Measurements from ENCODE around the gene CEACAM4.

DNA sequence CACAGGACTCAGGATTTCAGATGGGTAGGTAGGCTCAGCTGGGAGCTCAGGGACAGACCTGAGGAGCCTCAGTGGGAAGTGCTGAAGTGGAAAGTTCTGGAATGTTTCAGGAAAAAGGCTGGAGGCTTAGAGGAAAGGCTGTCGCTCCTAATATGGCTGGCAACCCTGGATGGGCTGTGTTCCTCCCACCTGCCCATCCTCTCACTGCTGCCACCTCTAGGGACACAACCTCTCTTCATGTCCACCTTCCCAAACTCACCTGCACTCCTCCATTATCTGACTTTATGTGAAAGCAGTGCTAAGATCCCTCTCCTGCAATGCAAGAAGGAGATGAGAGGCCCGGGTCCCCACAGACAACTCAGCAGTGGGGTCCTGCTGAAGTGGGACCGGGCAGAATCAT, 56.7 kb downstream of the CEACAM4 start:
- TF ChIP-seq, protein P1, sequence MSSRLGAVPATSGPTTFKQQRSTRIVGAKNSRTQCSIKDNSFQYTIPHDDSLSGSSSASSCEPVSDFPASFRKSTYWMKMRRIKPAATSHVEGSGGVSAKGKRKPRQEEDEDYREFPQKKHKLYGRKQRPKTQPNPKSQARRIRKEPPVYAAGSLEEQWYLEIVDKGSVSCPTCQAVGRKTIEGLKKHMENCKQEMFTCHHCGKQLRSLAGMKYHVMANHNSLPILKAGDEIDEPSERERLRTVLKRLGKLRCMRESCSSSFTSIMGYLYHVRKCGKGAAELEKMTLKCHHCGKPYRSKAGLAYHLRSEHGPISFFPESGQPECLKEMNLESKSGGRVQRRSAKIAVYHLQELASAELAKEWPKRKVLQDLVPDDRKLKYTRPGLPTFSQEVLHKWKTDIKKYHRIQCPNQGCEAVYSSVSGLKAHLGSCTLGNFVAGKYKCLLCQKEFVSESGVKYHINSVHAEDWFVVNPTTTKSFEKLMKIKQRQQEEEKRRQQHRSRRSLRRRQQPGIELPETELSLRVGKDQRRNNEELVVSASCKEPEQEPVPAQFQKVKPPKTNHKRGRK (tag; IDR thresholded peaks at IDR 0.05), result no peak
- TF ChIP-seq ZNF395 (CRISPR knock-in tag; IDR thresholded peaks at IDR 0.05) (no peak), MCM3 (IDR thresholded peaks at IDR 0.05) (no peak), NCOA4 (IDR thresholded peaks at IDR 0.05; ENCODE audit: partially characterized antibody) (no peak), PHB (CRISPR knock-in tag; IDR thresholded peaks at IDR 0.05) (no peak)
- TF ChIP-seq, protein P2, sequence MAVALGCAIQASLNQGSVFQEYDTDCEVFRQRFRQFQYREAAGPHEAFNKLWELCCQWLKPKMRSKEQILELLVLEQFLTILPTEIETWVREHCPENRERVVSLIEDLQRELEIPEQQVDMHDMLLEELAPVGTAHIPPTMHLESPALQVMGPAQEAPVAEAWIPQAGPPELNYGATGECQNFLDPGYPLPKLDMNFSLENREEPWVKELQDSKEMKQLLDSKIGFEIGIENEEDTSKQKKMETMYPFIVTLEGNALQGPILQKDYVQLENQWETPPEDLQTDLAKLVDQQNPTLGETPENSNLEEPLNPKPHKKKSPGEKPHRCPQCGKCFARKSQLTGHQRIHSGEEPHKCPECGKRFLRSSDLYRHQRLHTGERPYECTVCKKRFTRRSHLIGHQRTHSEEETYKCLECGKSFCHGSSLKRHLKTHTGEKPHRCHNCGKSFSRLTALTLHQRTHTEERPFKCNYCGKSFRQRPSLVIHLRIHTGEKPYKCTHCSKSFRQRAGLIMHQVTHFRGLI (CRISPR knock-in tag; IDR thresholded peaks at IDR 0.05), result no peak
